Tibial artery (tissue), 4 donors: Measurements from ENCODE around the gene FAM89A.
"Not testable (repeated sequence)": the region's sequence is repeated elsewhere in the genome, so short reads cannot be mapped to it uniquely, and the experiment has no call there.

ENCODE experiments used
- DNase-seq, 2 donors: peaks; one replicate each; pipeline ENCODE4 v3.0.0-alpha.2; 2019
- H3K27ac ChIP-seq, 2 donors: fragments of 200-600 bp; sonication (generic) in 1 of 2; 1 replicate in 1 of 2; 2 replicates in 1 of 2; pipeline ENCODE4 v1.5.1; 2018 to 2019; ENCODE audit warnings: mild to moderate bottlenecking in 1 of 2
- H3K27me3 ChIP-seq, 2 donors: fragments of 200-600 bp; sonication (generic) in 1 of 2; one replicate each; pipeline versions ENCODE4 v1.5.1 to v1.6.0; 2016 to 2019
- H3K36me3 ChIP-seq, 3 donors: fragments of 200-600 bp; sonication (generic) in 2 of 3; one replicate each; pipeline ENCODE4 v1.5.1; 2016 to 2019; ENCODE audit warnings: mild to moderate bottlenecking in 2 of 3
- H3K4me1 ChIP-seq, 4 donors: fragments of 200-600 bp; sonication (generic) in 2 of 4; 1 replicate in 3 of 4; 2 replicates in 1 of 4; pipeline ENCODE4 v1.5.1; 2016 to 2019
- H3K4me3 ChIP-seq, 2 donors: fragments of 200-600 bp; sonication (generic) in 1 of 2; 1 replicate in 1 of 2; 2 replicates in 1 of 2; pipeline ENCODE4 v1.5.1; 2018 to 2019; ENCODE audit warnings: mild to moderate bottlenecking in 2 of 2
- H3K9me3 ChIP-seq, 3 donors: fragments of 200-600 bp; sonication (generic) in 1 of 3; one replicate each; pipeline ENCODE4 v1.5.1; 2016 to 2019
- intact Hi-C: fragments of 100-400 bp; cut with DNase I; formaldehyde crosslinking; loops from one replicate; pipeline ENCODE4 v1.15.0; 2023; ENCODE audit warnings: low total_unique reads
- TF ChIP-seq, protein P1 (sequence below), 2 experiments: fragments of 200-600 bp in 1 of 2; fragments of 450-650 bp in 1 of 2; IDR thresholded peaks; one replicate each; pipeline ENCODE4 v1.5.1; 2017 to 2019; ENCODE audit warnings: antibody characterized with exemption in 2 of 2, mild to moderate bottlenecking in 1 of 2, moderate library complexity in 1 of 2

The FAM89A gene

DNA sequence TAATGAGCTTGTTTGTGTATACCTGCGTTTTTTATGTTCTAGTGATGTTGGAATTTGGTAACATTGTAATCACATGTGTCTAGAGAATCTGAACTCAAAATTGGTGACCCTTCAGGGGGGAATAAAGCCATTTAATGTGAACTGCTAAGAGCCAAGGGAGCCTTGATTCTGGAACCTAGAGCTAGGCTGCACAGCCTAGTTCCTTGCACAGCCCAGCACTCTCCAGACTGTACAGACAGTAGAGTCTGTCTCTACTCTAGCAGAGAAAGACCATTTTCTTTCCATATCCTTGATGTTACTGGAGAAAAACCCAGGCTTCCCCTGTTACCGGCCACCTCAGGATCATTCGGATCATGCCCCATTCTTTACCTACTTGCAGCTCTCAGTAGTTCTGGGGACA lies 52.6 kb downstream of the FAM89A start:
- H3K4me3 ChIP-seq: no peak overlapping the region
- TF ChIP-seq, protein P1, sequence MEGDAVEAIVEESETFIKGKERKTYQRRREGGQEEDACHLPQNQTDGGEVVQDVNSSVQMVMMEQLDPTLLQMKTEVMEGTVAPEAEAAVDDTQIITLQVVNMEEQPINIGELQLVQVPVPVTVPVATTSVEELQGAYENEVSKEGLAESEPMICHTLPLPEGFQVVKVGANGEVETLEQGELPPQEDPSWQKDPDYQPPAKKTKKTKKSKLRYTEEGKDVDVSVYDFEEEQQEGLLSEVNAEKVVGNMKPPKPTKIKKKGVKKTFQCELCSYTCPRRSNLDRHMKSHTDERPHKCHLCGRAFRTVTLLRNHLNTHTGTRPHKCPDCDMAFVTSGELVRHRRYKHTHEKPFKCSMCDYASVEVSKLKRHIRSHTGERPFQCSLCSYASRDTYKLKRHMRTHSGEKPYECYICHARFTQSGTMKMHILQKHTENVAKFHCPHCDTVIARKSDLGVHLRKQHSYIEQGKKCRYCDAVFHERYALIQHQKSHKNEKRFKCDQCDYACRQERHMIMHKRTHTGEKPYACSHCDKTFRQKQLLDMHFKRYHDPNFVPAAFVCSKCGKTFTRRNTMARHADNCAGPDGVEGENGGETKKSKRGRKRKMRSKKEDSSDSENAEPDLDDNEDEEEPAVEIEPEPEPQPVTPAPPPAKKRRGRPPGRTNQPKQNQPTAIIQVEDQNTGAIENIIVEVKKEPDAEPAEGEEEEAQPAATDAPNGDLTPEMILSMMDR (IDR thresholded peaks at IDR 0.05): no peak
- DNase-seq: no peak
- intact Hi-C loops: no loop called here
- no peaks in the 10 kb centered on the region for H3K4me1 ChIP-seq
- no peaks in the 10 kb centered on the region for H3K27me3 ChIP-seq
- no peaks in the 10 kb centered on the region for H3K9me3 ChIP-seq
- H3K27ac ChIP-seq: no peak overlapping the region
- peaks cover 7 to 26% (median 13%) of the 10 kb centered on the region in 3 donors for H3K36me3 ChIP-seq

GRCh38 chr1:230986976-230987375 lies 53.1 kb downstream of the FAM89A start:
- intact Hi-C loops: no loop called here
- TF ChIP-seq, protein P1 (IDR thresholded peaks at IDR 0.05): no peak

GRCh38 chr1:230985711-230986110 lies 54.3 kb downstream of the FAM89A start:
- intact Hi-C loops: no loop called here
- H3K27me3 ChIP-seq: no peaks in the 10 kb centered on the region
- TF ChIP-seq, protein P1 (IDR thresholded peaks at IDR 0.05): no peak
- no peak overlapping the region for H3K27ac ChIP-seq
- H3K4me3 ChIP-seq: no peak overlapping the region
- no peaks in the 10 kb centered on the region for H3K4me1 ChIP-seq
- H3K36me3 ChIP-seq: peaks cover 0 to 12% (median 3%) of the 10 kb centered on the region in 3 donors
- no peaks in the 10 kb centered on the region for H3K9me3 ChIP-seq
- no peak for DNase-seq

More at GRCh38 chr1:230986976-230987375, 53.1 kb downstream of the FAM89A start:
- DNase-seq: no peak
- no peaks in the 10 kb centered on the region for H3K9me3 ChIP-seq
- H3K4me1 ChIP-seq: no peaks in the 10 kb centered on the region
- peaks cover 3 to 24% (median 10%) of the 10 kb centered on the region in 3 donors for H3K36me3 ChIP-seq
- no peaks in the 10 kb centered on the region for H3K27me3 ChIP-seq
- H3K4me3 ChIP-seq: no peak overlapping the region
- no peak overlapping the region for H3K27ac ChIP-seq

DNA sequence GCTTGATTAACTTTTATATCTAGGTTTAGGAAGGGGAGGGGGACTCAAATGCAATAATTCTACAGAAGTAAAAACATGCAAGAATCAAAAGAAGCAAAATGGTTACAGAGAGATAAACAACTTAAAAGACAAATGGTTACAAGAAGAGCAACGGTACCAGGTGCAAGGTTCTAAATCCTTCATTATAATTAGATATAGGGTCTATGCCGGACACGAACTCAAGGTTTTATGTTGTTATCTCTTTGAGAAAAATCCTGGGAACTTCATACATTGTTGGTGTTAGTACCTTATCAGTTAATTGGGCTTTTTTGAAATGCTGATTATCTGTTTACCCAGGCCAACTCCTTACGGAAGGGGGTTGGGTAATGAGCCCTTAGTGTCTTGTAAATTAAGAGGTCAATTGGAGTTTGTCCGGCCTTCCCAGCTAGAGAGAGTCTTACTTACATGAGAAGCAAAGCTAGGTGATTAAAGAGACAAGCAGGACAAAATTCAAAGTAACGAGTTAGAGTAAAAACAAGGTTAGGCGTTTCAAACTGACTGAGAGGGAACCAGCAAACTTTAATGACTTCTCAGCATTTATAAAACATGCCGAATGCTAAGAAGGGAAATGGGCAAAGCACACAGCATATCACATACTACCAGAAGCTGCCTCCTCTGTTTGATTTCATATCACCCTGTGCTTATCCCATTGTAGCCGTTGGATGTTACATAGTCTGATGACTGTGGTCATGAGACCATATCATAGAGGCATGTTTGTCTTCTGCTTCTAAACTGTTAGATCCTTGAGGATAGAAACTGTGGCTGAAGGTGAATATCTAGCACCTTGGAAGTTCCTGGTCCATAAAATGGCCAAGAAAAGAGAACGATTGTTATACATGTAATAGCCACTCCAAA lies 55.2 kb downstream of the FAM89A start:
- H3K27ac ChIP-seq, H3K36me3 ChIP-seq, DNase-seq, H3K27me3 ChIP-seq, H3K9me3 ChIP-seq, intact Hi-C loops, H3K4me1 ChIP-seq, H3K4me3 ChIP-seq: not testable (repeated sequence)

DNA sequence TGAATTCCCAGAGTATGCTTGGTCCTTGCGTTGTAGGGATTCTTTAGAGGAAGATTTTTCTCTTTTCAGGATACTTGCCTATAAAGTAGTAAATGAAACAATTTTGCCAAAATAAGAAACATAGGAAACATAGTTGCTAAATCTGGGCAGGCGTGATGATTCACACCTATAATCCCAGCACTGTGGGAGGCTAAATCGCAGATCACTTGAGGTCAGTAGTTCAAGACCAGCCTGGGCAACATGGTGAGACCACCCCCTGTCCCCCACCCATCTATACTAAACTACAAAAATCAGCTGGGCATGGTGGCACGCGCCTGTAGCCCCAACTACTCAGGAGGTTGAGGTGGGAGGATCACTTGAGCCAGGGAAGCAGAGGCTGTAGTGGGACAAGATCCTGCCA lies 56.2 kb downstream of the FAM89A start:
- Histone ChIP-seq H3K9me3 (no peaks in the 10 kb centered on the region), H3K27ac (no peak overlapping the region), H3K27me3 (no peaks in the 10 kb centered on the region), H3K4me3 (no peak overlapping the region), H3K4me1 (peaks cover 3 to 10% (median 5%) of the 10 kb centered on the region in 4 donors), H3K36me3 (peaks cover 0 to 8% (median 0%) of the 10 kb centered on the region in 3 donors)
- TF ChIP-seq, protein P1 (IDR thresholded peaks at IDR 0.05): no peak
- intact Hi-C loops: no loop called here
- no peak for DNase-seq

- H3K4me3 ChIP-seq: no peak overlapping the region
- H3K9me3 ChIP-seq: no peaks in the 10 kb centered on the region
- H3K27me3 ChIP-seq: no peaks in the 10 kb centered on the region
- TF ChIP-seq, protein P1 (IDR thresholded peaks at IDR 0.05): no peak
- intact Hi-C loops: no loop called here
- no peak overlapping the region for H3K27ac ChIP-seq
- H3K4me1 ChIP-seq: peaks cover 5 to 14% (median 9%) of the 10 kb centered on the region in 4 donors
- no peak for DNase-seq
- H3K36me3 ChIP-seq: peaks cover 0 to 8% (median 0%) of the 10 kb centered on the region in 3 donors
Observed at GRCh38 chr1:230982696-230983095, 57.4 kb downstream of the FAM89A start.
